Measurements from ENCODE around the gene ATRNL1. TPM values are rescaled to one million over a fixed set of nuclear protein-coding genes. Genes with fewer than 3 reads are reported as not detected.

ATRNL1 gene
- total RNA-seq, 2 donors from 2014 or later: 5.1 to 22.9 TPM

DNA sequence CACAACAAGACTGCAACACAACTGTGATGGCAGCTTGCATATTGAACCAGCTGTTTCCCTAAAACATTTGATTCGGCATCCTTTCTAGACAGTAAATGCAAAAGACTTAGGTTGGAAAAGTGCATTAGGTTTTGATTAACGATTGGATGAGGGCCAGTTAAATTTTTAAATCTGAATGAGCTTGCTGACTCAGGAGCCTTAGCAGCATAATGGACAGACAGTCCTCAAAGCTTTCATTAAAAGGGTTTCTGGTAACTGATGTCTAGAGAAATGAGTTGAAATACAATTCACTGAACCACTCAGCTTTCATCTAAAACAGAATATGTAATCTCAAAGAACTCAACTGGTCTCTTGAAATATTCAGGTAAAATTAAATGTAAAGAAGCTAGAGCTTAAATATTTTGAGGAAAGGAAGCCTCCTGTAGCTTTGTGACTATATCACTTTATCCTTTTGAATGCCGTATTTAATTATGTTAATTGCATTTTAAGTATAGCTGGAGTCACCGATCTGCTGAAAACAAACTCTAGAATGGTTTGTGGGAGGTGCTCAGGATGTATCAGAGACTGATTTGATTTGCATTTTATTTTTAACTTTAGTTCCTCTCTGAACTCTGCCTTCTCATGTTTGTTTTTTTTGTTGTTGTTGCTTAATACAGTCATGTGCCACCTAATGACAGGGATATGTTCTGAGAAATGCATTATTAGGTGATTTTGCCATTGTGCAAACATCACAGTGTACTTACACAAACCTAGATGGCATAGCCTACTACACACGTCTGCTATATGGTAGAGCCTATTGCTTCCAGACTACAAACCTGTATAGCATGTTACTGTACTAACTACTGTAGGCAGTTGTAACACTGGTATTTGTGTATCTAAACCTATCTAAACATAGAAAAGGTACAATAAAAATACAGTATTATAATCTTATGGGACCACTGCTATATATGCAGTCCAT, 29.2 kb upstream of the ATRNL1 start:
- Histone ChIP-seq H3K4me1 (replicated peaks) (no peaks in the 10 kb centered on the region), H3K4me3 (no peak overlapping the region), H3K27ac (no peak overlapping the region), H3K27me3 (replicated peaks; ENCODE audit: insufficient read depth) (no peaks in the 10 kb centered on the region), H3K9me3 (no peaks in the 10 kb centered on the region), H3K36me3 (no peaks in the 10 kb centered on the region)
- TF ChIP-seq, protein P1, sequence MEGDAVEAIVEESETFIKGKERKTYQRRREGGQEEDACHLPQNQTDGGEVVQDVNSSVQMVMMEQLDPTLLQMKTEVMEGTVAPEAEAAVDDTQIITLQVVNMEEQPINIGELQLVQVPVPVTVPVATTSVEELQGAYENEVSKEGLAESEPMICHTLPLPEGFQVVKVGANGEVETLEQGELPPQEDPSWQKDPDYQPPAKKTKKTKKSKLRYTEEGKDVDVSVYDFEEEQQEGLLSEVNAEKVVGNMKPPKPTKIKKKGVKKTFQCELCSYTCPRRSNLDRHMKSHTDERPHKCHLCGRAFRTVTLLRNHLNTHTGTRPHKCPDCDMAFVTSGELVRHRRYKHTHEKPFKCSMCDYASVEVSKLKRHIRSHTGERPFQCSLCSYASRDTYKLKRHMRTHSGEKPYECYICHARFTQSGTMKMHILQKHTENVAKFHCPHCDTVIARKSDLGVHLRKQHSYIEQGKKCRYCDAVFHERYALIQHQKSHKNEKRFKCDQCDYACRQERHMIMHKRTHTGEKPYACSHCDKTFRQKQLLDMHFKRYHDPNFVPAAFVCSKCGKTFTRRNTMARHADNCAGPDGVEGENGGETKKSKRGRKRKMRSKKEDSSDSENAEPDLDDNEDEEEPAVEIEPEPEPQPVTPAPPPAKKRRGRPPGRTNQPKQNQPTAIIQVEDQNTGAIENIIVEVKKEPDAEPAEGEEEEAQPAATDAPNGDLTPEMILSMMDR (IDR thresholded peaks at IDR 0.05): no peak
- no peak for TF ChIP-seq POLR2AphosphoS5 (IDR thresholded peaks at IDR 0.05)
- intact Hi-C loops (cut with DNase I): no loop called here
- 65% methylated on average over 5 of the region's 5 CpGs for WGBS
- DNase-seq (ENCODE audit: low spot score): no peak

DNA sequence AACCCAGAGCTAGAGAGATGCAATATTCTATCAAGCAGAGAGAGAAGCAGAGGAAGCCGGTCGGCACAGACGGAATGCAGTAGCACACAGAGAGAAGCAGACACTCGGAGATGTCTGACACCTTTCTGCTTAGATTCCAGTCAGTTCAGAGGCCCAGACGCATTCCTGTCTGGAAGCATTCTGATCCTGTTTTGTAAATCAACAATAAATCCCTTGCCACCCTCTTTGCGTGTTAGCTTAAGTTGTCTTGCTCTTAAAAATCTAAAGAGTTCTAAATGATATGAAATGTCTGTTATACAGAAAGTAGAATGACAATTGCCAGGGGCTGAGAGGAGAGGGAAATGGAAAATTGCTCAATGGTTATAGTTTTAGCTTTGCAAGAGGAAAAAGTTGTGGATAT, 27.4 kb upstream of the ATRNL1 start:
- intact Hi-C loops (cut with DNase I): no loop called here
- WGBS: 29% methylated on average over 6 of the region's 6 CpGs
- Histone ChIP-seq H3K4me3 (no peak overlapping the region), H3K27me3 (replicated peaks; ENCODE audit: insufficient read depth) (no peaks in the 10 kb centered on the region), H3K4me1 (replicated peaks) (no peaks in the 10 kb centered on the region), H3K9me3 (no peaks in the 10 kb centered on the region), H3K36me3 (no peaks in the 10 kb centered on the region), H3K27ac (no peak overlapping the region)
- no peak for DNase-seq (ENCODE audit: low spot score)
- TF ChIP-seq POLR2AphosphoS5 (IDR thresholded peaks at IDR 0.05): no peak
- TF ChIP-seq POLR2A (IDR thresholded peaks at IDR 0.05): no peak
- TF ChIP-seq, protein P1 (IDR thresholded peaks at IDR 0.05): no peak

DNA sequence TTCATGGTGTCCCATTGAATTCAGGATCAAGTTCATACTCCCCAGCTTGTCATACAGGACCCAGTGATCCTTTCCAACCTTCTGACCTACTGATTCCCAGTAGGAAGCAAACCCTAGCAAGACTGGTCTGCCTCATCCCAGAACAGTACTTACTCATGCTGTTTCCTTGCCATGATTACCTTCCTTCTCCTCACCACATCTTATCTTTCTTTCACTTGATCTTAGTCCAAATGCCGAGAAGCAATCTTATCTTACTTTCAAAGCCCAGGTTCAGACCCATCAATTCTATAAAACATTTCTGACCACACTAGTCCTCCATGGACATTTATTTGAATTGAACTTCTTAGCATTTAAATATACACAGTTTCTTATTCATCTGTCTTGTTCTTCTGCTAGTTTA, 26.6 kb upstream of the ATRNL1 start:
- TF ChIP-seq, protein P1 (IDR thresholded peaks at IDR 0.05): no peak
- no peak for TF ChIP-seq POLR2A (IDR thresholded peaks at IDR 0.05)
- TF ChIP-seq POLR2AphosphoS5 (IDR thresholded peaks at IDR 0.05): no peak
- Histone ChIP-seq H3K27ac (no peak overlapping the region), H3K4me3 (no peak overlapping the region), H3K9me3 (no peaks in the 10 kb centered on the region), H3K27me3 (replicated peaks; ENCODE audit: insufficient read depth) (no peaks in the 10 kb centered on the region), H3K36me3 (no peaks in the 10 kb centered on the region), H3K4me1 (replicated peaks) (no peaks in the 10 kb centered on the region)
- intact Hi-C loops (cut with DNase I): no loop called here
- 48% methylated on average over 1 of the region's 1 CpG for WGBS
- DNase-seq (ENCODE audit: low spot score): no peak

DNA sequence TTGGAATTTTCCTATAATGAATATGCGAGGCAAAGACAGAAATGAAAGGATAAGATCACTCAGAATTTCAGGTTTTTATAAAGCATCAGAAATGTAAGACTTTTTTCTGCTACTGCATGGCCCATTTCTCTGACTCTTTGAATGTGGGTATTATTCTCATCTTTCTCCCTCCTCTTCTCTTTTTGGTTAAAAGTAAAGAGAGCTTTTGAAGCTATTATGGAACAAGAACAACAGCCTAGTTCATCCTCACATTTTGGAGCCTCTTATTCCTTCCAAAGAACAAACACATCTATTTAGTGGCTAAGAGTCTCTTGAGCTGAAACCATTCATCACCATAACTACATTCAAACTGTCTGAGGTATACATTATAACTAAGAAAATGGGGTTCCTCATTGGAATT, 19.4 kb upstream of the ATRNL1 start:
- H3K9me3 ChIP-seq: no peaks in the 10 kb centered on the region
- no peak for DNase-seq (ENCODE audit: low spot score)
- H3K27ac ChIP-seq: no peak overlapping the region
- WGBS: 76% methylated on average over 1 of the region's 1 CpG
- intact Hi-C loops (cut with DNase I): no loop called here
- TF ChIP-seq POLR2AphosphoS5 (IDR thresholded peaks at IDR 0.05) (no peak), POLR2A (IDR thresholded peaks at IDR 0.05) (no peak)
- TF ChIP-seq, protein P1 (IDR thresholded peaks at IDR 0.05): no peak
- H3K27me3 ChIP-seq (replicated peaks; ENCODE audit: insufficient read depth): no peaks in the 10 kb centered on the region
- no peaks in the 10 kb centered on the region for H3K4me1 ChIP-seq (replicated peaks)
- H3K36me3 ChIP-seq: no peaks in the 10 kb centered on the region
- H3K4me3 ChIP-seq: no peak overlapping the region

DNA sequence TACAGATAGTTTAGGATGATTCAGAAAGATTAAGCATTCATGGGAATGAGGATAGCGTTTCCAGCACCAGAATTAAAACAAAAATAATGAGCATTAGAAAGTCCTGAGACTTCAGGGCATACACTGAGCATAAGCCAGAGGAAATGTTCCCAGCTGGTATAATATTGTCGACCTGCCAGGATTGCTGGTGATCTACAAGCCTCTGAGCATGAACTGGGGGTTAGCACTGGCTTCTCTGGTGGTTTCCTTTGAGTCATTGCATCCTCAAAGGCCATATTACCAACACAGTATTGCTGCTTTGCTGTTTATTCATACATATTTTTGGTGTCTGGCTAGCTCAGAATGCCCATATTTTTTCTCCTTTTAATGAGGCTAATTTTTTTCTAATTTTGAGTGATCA, 10.7 kb upstream of the ATRNL1 start:
- TF ChIP-seq, protein P1 (IDR thresholded peaks at IDR 0.05): no peak
- no peak for TF ChIP-seq POLR2A (IDR thresholded peaks at IDR 0.05)
- no peak for TF ChIP-seq POLR2AphosphoS5 (IDR thresholded peaks at IDR 0.05)
- WGBS: 54% methylated on average over 2 of the region's 2 CpGs
- H3K36me3 ChIP-seq: no peaks in the 10 kb centered on the region

More for the DNA sequence above, 10.7 kb upstream of the ATRNL1 start:
- DNase-seq (ENCODE audit: low spot score): no peak
- Histone ChIP-seq H3K4me1 (replicated peaks) (no peaks in the 10 kb centered on the region), H3K4me3 (no peak overlapping the region), H3K9me3 (no peaks in the 10 kb centered on the region), H3K27ac (no peak overlapping the region), H3K27me3 (replicated peaks; ENCODE audit: insufficient read depth) (no peaks in the 10 kb centered on the region)
- intact Hi-C loops (cut with DNase I): no loop called here

All from prostate gland (tissue), 2 donors.